CD4-positive, alpha-beta T cell treated with Interleukin-17A for 1 hour (primary cell): ENCODE measurements around the gene TMC6.
"Not testable (repeated sequence)": the region's sequence is repeated elsewhere in the genome, so short reads cannot be mapped to it uniquely, and the experiment has no call there.

Source experiments
- DNase-seq: peaks from one replicate; pipeline ENCODE4 v3.0.0-alpha.2; 2020

TMC6 gene

DNA sequence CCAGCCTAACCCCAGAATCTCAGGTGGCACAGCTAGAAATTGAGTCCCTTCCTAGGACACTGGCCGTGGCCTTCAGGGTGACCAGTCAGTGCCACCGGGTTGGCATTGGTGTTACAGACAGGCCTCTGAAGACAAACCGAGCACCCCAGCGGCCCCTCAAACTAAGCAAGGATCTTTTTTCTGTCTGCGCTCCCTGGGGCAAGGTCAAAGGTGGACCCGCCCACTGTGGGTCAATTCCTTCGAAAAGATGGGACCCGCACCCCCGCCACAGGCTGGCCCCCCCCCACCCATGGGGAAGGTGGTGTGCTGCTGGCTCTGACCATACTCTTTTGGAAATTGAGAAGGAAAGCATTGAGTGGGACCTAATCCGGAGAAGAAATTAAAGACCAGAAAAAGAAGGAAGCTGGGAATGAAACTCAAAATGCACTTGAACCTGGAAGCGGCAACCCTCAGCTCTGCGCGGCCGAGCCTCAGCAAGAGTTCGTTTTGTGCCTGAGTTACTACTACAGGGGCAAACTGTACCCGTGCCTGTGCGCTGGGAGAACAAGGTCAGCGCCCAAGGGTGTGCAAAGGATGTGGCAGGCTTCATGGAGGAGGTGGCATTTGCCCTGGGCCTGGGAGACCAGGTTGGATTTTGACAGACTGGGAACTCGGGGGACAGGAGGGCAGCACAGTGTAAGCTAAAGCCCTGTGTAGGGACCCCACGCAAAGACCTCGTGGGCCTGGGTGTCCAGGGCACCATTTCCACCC, 20.4 kb downstream of the TMC6 start:
- no peak for DNase-seq

DNA sequence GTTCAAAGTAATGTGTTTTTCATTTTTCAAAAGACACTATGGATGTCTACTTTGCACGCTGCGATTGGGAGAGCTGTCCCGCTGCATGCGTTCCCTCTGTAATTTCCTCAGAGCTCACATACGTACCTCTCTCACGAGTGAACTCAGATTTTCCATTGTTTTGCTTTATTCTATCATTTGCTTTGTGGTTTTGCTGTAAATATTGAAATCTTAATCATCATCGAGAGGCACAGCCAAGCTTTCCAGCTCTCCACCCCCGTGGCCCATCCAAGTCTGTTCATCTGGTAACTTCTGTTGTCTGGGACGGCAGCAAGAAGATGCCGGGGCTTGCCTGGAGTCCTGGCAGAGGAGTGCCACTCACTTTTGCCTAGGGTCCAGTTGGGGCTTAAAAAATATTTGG, 21.1 kb downstream of the TMC6 start:
- no peak for DNase-seq

DNA sequence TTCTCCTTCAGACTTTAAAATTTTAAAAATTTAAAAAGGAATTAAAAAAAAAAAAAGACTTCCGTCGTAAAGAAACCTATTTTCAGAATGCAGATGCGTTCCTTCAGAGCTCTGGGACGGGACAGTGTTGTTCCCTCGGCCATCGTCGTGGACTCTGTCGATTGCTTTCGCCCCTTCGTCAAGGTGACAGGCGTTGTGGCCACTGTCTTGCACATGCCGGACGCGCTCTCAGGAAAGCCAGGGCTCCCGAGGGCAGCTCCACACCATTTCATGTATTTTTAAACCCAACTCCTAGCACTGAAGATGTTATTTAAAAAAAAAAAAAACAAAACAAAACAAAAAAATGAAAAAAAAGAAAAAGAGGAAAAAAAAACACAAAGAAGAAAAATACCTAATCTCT, 22.3 kb downstream of the TMC6 start:
- no peak for DNase-seq

DNA sequence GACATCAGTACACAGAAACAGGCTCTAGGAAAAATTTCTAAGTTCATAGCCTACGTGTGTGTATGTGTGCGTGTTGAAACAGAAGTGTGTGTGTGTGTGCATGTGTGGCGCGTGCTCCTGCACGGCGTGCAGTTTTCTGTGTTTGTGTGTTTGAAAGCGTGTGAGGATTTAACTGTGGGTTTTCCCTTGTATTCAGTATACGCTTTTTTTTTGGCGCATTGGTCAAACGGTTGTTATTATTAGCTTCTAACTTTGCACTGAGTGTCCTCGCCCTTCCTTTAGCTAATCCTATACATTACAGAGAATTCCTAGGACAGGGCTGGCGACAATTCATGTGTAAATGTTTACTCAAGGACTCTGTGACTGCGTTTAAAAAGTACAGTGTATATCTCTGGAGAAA, 23.0 kb downstream of the TMC6 start:
- no peak for DNase-seq

DNA sequence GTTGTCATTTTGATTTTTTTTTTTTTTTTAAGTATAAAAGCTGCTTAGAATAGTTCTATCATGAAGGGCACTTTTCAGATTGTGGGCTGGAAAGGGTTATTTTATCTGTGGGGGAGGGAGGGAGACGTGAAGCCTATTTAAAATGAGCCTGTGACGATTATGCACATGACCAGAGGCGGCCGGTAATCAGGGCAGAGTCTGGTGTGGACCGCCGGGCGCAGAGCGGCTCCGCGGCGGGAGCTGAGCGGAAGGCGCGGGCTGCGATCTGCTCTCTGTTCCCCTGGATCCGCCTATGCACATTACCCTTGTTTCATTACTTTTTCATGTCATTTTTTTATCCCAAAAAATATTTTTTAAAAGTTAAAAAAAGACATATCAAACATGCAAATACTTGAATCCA, 23.5 kb downstream of the TMC6 start:
- DNase-seq = no peak

DNA sequence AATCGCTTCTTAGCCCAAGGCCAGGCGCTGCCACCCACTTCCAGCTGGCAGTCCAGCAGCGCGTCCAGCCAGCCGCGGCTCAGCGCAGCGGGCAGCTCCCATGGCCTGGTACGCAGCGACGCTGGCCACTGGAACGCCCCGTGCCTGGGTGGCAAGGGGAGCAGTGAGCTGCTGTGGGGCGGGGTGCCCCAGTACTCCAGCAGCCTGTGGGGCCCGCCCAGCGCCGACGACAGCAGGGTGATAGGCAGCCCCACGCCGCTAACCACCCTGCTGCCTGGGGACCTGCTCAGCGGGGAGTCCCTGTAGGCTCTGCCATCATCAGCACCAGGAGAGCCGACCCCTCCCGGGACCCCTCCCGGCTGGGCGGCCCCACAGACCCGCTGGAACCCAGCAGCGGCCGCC, 24.0 kb downstream of the TMC6 start:
- no peak for DNase-seq

DNA sequence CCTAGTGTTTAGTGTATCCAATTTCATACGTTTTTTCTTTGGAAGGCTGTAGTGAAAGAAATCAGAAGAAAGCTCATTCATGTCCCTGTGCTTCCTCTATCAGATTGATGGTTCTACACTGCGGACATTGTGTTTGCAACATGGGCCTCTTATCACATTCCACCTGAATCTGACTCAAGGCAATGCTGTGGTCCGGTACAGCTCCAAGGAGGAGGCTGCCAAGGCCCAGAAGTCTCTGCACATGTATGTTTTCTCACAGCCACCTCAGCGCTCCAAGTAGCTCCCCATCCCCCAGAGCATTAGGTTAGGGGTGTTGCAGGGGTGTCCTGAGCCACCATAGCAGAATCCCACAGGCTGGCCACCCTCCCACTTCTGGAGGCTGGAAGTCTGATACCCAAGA, 25.2 kb downstream of the TMC6 start:
- no peak for DNase-seq

DNA sequence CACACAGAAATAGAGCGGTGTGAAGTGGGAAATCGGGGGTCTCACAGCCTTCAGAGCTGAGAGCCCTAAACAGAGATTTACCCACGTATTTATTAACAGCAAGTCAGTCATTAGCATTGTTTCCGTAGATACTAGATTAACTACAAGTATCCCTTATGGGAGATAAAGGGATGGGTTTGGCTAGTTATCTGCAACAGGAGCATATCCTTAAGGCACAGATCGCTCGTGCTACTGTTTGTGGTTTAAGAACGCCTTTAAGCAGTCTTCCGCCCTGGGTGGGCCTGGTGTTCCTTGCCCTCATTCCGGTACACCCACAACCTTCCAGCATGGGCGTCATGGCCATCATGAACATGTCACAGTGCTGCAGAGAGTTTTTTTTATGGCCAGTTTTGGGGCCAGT, 27.0 kb downstream of the TMC6 start:
- DNase-seq = no peak

DNA sequence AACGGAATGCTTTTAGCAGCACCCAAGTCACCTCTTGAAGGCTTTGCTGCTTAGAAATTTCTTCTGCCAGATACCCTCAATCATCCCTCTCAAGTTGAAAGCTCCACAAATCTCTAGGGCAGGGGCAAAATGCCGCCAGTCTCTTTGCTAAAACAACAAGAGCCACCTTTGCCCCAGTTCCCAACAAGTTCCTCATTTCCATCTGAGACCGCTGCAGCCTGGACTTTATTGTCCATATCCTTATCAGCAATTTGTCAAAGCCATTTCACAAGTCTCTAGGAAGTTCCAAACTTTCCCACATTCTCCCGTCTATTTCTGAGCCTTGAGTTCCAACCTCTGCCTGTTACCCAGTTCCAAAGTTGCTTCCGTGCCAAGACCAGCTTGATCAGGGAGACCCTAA, 27.4 kb downstream of the TMC6 start:
- DNase-seq = no peak

DNA sequence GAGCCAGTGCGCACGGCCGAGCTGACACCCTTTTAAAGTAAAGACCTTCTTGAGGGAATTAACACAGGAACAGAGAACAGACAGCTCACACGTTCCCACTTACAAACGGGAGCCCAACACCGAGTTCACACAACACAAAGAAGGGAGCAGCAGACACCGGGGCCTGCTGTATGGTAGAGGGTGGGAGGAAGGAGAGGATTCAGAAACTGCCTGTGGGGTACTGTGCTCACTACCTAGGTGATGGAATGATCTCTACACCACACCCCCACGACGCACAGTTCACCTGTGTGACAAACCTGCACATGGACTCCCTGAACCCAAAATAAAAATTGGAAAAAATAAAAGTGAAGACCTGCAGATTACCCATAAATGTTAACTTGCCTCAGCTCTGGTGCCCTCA, 32.5 kb downstream of the TMC6 start:
- DNase-seq = no peak

DNA sequence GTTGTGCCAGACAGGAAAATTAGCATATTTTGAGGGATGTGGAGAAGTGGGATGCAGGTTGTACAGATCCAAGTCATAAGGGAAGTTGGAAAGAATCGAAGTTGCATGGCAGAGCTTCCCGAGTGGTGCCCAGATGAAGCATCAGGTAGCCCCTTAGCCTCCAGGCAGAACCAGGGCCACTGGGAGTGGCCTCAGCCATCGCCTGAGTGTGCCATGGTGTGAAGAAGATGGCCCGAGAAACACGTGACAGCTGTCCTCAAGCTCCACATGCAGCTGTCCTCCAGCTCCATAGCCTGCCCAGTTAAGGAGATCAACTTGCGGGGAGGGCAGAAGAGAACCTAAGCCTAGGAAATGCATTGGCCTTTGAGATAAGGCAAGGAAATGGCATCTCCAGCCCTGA, 33.5 kb downstream of the TMC6 start:
- DNase-seq = no peak

DNA sequence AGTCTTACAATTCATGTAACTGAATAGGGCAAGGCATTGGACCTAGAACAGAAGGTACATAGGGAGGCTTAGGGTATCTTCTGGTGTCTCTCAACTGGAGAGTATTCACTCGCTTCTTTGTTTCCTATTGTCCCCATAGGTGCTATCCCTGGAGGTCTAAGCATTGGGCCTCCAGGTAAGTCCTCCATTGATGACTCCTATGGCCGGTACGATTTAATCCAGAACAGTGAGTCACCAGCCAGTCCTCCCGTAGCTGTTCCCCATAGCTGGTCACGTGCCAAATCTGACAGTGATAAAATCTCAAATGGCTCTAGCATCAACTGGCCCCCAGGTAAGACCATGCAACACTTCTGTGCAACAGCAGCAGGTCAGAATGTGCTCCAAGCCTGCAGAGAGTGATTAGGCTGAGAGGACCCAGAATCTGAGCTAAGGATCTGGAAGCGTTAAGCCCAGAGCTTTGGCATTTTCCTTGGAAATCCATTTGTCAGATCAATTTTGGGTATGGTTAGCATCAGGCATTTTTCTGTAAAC, 35.7 kb downstream of the TMC6 start:
- DNase-seq = no peak

DNA sequence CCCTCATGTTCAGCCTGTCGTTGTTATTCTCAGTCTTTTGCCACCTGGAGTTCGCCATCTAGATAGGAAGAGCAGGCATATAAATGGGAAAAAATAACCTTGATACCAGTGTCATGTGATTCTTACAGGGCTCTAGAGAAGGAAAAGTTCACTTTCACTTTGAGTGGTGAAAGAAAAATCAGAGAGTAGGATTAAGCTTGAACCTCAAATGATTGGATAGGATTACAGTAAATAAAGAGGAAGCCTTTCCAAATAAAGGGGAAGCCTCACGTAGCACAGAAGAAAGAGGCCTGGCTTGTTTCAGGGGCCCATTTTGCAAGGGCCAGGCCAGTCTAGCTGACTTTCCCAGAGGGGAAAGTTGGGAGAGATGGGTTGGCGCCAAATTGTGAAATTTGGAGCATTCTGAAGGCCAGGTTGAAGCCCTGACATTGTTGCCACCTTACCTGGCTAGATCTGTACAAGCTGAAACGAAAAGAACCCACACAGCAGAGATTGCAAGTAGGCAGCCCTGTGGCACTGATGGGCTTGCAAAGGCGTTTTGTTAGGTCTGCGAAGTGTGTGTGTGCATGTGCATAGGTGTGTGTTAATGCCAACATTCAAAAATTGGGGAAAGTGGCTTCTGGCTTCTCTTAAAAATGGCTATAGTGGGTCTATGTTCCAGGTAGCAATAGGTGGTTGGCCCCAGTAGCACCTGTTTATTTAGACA, 38.8 kb downstream of the TMC6 start:
- no peak for DNase-seq

DNA sequence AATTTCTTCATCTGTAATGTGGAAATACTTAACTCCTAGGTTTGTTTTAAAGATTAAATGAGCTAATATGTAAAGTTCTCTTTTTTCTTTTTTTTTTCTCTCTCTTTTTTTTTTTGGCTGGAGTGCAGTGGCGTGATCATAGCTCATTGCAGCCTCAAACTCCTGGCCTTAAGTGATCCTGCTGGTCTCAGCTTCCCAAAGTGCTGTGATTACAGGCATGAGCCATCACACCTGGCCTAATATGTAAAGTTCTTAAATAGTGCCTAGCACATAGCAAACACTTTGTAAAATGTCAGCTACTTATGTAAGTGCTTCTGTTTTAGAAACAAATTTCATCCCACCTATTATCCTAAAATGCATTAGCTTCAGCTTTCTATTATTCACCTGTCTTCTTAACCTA, 40.0 kb downstream of the TMC6 start:
- no peak for DNase-seq

DNA sequence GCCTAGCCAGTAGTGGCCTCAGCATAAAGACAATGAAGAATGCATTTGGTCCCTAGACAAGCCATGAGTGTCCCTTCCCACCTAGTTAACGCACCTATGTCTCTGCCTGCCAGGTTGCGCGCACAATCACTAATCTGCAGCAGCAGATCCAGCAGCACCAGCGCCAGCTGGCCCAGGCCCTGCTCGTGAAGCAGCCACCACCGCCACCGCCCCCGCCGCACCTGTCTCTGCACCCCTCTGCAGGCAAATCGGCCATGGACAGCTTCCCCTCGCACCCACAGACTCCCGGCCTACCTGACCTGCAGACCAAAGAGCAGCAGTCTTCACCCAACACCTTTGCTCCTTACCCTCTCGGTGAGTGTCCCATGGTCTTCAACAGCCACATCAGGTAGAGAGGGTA, 41.8 kb downstream of the TMC6 start:
- DNase-seq = no peak

DNA sequence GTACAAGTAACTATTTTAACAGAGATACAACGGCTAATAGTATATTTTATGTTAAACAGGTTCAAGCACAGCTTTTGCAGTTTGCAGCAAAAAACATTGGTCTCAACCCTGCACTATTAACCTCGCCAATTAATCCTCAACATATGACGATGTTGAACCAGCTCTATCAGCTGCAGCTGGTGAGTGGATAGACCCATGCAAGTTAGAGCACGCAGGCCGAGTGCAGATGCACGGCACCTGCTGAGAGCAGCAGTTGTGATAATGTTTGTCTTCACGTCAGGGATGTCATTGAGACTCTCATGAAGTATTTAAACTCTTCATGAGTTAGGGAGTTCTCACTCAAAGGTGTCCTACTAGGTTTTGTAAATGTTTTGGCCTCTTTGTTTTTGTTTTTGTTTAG, 45.6 kb downstream of the TMC6 start:
- no peak for DNase-seq

DNA sequence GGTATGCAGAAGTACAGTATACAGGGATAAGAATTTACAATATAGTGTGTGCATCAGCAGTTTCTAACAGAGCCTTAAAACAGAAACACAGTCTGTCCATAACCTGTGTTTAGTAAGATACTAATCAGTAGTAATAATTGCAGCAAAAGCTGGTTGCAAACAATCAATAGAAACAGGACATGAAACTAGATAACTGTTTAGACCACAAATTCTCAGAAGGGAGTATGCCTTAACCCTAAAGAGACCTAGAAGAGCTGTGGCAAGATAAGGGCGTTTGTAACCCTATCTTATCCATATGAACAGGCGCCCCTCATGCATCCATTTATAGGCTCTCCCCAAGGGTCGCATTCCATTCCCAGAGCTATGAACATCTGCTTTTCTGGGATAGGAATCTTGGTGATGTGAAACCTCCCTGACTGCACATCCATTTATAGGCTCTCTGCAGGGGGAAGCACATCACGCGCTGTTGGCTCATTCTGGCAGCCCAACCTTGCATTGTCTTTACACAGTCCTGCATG, 46.1 kb downstream of the TMC6 start:
- DNase-seq = not testable (repeated sequence)

DNA sequence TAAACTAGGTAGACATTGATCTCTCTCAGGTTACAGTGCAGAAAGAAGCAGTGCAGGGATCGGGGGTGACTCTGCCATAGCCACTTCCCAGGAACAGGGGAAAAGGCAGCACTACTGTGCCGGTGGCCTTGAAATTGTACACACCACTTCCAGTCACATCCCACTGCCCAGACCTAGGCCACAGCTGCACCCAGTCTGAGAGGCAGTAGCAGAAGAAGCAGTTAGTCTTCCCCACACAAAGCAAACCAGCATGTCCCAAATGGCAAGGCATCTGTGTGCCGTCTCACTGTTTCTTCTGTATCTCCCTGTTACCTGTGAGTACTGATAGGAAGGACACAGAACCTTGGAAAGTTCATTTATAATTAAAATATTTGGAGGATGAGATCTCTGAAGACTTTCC, 47.0 kb downstream of the TMC6 start:
- DNase-seq = no peak

DNA sequence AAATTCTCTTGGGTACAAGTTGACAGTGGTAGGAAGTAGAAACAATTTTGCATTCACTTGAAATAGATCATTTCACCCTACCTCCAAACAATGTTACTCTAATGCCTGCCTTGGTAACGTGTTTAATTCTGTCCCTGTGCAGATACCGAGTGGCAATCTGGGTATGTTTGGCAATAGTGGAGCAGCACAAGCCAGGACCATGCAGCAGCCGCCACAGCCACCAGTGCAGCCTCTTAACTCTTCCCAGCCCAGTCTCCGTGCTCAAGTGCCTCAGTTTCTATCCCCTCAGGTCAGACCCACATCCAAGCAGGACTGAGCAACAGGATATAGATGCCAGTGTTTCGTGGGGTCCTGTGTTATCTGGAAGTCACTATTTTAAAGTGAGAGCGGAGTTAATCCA, 49.3 kb downstream of the TMC6 start:
- DNase-seq = no peak

DNA sequence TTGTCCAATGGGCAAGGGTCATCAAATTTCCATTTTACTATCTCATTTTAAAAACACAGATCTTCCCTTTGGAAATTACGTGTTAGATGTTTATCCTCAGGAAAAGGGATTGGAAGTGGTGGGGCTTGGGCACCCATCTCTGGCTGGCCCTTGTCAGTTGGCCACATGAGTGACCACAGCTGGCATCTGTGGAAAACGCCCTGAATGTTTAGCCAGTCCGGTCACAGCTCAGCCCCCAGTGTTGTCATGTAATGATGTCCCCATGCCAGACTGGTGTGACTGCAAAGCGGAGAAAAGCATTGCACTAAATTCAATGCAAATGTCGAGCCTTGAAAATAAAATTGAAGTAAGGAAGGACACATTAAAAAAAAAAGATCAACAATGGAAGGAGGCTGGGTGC, 53.0 kb downstream of the TMC6 start:
- no peak for DNase-seq

DNA sequence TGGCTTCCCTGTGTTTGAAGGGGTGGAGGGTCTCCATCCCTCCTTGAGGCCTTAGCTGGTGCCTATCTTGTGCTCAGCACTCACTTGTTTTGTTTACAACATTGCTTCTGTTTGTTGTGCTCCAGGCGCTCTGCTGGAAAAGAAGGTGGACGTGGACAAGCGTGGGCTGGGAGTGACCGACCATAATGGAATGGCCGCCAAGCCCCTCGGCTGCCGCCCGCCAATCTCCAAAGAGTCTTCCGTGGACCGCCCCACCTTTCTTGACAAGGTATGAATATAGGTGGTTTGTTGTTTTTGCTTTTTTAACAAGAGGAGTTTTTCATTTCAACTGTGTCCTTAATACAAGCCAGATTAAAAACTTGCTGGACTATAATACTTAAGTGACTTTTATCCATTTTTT, 53.5 kb downstream of the TMC6 start:
- no peak for DNase-seq

DNA sequence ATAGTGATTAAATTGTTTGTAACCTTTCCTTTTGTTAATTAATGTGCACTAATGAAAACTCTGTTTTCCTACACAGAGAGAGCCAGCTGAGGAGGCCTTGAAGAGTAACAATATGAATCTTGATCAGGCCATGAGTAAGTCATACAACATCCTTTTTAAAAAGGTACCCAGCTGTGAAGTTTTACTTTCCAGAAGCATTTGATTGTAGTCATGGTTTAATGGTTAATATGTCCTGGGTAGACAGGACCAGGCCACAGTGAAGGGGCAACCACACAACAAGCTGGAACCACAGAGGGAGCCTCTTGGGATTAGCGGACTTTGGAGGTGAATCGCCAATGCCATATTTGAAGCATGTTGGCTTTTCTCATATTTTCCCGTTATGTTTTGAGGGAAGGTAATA, 55.6 kb downstream of the TMC6 start:
- no peak for DNase-seq

DNA sequence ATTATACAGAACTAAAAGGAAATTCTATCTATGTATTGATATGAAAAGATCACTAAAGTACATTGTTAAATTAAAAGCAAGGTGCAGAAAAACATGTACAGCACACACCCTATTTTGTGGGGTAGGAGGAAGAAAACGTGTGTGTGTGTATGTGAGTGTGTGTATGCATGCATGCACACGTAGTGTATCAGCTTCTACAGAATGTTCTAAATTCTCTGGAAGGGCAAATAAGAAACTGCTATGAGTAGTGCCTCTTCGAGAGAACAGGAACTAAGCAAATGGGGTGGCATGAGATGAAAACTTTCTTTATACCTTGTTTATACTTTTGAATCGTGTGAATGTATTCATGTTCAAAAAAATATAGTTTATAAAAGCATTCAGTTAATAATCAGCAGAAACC, 58.9 kb downstream of the TMC6 start:
- DNase-seq = no peak

DNA sequence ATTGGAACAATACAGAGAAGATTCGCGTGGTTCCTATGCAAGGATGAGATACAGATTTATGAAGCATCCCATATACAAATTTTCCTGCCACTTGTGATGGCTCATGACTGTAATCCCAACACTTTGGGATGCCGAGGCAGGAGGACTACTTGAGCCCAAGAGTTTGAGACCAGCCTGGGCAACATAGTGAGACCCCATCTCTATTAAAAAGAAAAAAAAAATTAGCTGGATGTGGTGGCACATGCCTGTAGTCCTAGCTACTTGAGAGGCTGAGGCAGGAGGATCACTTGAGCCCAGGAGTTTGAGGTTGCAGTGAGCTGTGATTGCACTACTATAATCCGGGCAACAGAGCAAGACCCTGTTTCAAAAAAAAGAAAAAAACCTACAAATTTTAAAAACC, 61.6 kb downstream of the TMC6 start:
- not testable (repeated sequence) for DNase-seq

DNA sequence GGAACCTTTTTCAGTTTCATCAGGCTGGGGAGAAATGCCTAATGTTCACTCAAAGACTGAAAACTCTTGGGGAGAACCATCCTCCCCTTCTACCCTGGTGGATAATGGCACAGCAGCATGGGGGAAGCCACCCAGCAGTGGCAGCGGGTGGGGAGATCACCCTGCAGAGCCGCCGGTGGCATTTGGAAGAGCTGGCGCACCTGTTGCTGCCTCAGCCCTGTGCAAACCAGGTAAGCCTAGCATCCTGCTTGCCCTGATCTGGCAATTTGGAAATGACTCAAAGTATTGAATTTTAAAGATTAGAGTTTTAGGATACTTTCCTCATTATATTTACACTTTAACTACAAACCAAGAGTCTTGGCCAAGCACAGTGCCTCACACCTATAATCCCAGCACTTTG, 63.8 kb downstream of the TMC6 start:
- DNase-seq = no peak
